SK-N-SH (cell line): ENCODE results near the gene KCNJ9. TPM values are rescaled to one million over a fixed set of nuclear protein-coding genes. Genes with fewer than 3 reads are reported as not detected.

ENCODE experiments used
- CTCF ChIA-PET: fragments of 300-600, 350-600 bp; formaldehyde crosslinking; extraction: SDS; loops from one replicate; lab custom pipeline; 2021; lab: Yijun Ruan, JAX
- POLR2A ChIA-PET: fragments of 350-600 bp; sonication (Branson Sonifier 250); formaldehyde crosslinking; extraction: SDS; loops from one replicate; lab custom pipeline; 2020; ENCODE audit warnings: antibody characterized with exemption, inconsistent platforms; lab: Yijun Ruan, JAX
- DNase-seq: peaks from one replicate; pipeline ENCODE4 v3.0.0; 2012
- H2AFZ ChIP-seq: fragments of 200-600 bp; sonication (generic); 2 replicates; pipeline ENCODE4 v1.8.1; 2016; ENCODE audit warnings: antibody characterized with exemption, mild to moderate bottlenecking, low read depth
- H3F3A ChIP-seq: fragments of 200-600 bp; sonication (generic); replicated peaks from 2 replicates; pipeline ENCODE3; 2016; ENCODE audit warnings: antibody characterized with exemption, mild to moderate bottlenecking; ENCODE audit not compliant: insufficient read depth
- H3K27ac ChIP-seq, 2 experiments: fragments of 200-500 bp in 1 of 2; fragments of 200-600 bp in 1 of 2; sonication (Bioruptor generic) in 1 of 2; sonication (generic), shearing (Covaris generic) in 1 of 2; 2 replicates each; pipeline versions ENCODE4 v1.5.1 to v1.6.1; 2014 to 2016; ENCODE audit warnings: low read depth in 2 of 2, inconsistent platforms in 1 of 2, low read length in 1 of 2, mild to moderate bottlenecking in 1 of 2, mixed read lengths in 1 of 2
- H3K27me3 ChIP-seq: fragments of 200-600 bp; sonication (generic), shearing (Covaris generic); 2 replicates; pipeline ENCODE4 v1.6.1; 2016; ENCODE audit warnings: mixed run types; ENCODE audit not compliant: insufficient read depth
- H3K36me3 ChIP-seq, 2 experiments: fragments of 200-500 bp in 1 of 2; fragments of 200-600 bp in 1 of 2; sonication (Bioruptor generic) in 1 of 2; sonication (generic) in 1 of 2; replicated peaks in 1 of 2; 2 replicates each; pipeline versions ENCODE3 to v1.5.1; 2014 to 2016; ENCODE audit warnings: low read length in 1 of 2, mild to moderate bottlenecking in 1 of 2; ENCODE audit not compliant: insufficient read depth in 2 of 2, control insufficient read depth in 1 of 2
- H3K4me1 ChIP-seq, 2 experiments: fragments of 200-500 bp in 1 of 2; fragments of 200-600 bp in 1 of 2; sonication (Bioruptor generic) in 1 of 2; sonication (generic), shearing (Covaris generic) in 1 of 2; 2 replicates each; pipeline versions ENCODE4 v1.5.1 to v1.6.1; 2014 to 2016; ENCODE audit warnings: low read depth in 1 of 2, low read length in 1 of 2, mixed run types in 1 of 2; ENCODE audit not compliant: insufficient read depth in 2 of 2, control insufficient read depth in 1 of 2
- H3K4me2 ChIP-seq: fragments of 200-600 bp; sonication (generic), shearing (Covaris generic); 2 replicates; pipeline ENCODE4 v1.6.1; 2017; ENCODE audit warnings: mixed run types
- H3K4me3 ChIP-seq, 2 experiments: fragments of 200-500 bp in 1 of 2; fragments of 200-600 bp in 1 of 2; sonication (Bioruptor generic) in 1 of 2; sonication (generic), shearing (Covaris generic) in 1 of 2; 2 replicates each; pipeline versions ENCODE4 v1.5.1 to v1.8.1; 2014 to 2016; ENCODE audit warnings: low read depth in 2 of 2, inconsistent platforms in 1 of 2, low read length in 1 of 2, mild to moderate bottlenecking in 1 of 2, mixed read lengths in 1 of 2, moderate library complexity in 1 of 2
- H3K79me2 ChIP-seq: fragments of 200-600 bp; sonication (generic); 2 replicates; pipeline ENCODE4 v1.8.1; 2017; ENCODE audit warnings: mild to moderate bottlenecking; ENCODE audit not compliant: insufficient read depth
- H3K9ac ChIP-seq: fragments of 200-600 bp; sonication (generic); 2 replicates; pipeline ENCODE4 v1.6.1; 2017; ENCODE audit warnings: mixed run types
- H3K9me2 ChIP-seq: fragments of 200-600 bp; sonication (generic); 2 replicates; pipeline ENCODE4 v1.6.1; 2017; ENCODE audit warnings: mixed run types
- H3K9me3 ChIP-seq: fragments of 200-600 bp; sonication (generic); 2 replicates; pipeline ENCODE4 v1.6.1; 2017; ENCODE audit warnings: mixed run types, mild to moderate bottlenecking, moderate library complexity
- H4K20me1 ChIP-seq: fragments of 200-600 bp; sonication (generic); 2 replicates; pipeline ENCODE4 v1.6.1; 2017; ENCODE audit warnings: mild to moderate bottlenecking, mixed run types; ENCODE audit not compliant: insufficient read depth
- ELF1 ChIP-seq: IDR thresholded peaks from 2 replicates; pipeline ENCODE4 v1.4.0; 2012
- FOSL2 ChIP-seq: IDR thresholded peaks from 2 replicates; pipeline ENCODE4 v1.4.0; 2012; ENCODE audit warnings: low read depth, mild to moderate bottlenecking, moderate library complexity, borderline replicate concordance
- GABPA ChIP-seq: IDR thresholded peaks from 2 replicates; pipeline ENCODE4 v1.4.0; 2012; ENCODE audit warnings: low read depth, mild to moderate bottlenecking
- GATA2 ChIP-seq: sonication (generic); formaldehyde crosslinking; IDR thresholded peaks from 2 replicates; pipeline ENCODE4 v1.5.0; 2020; ENCODE audit warnings: mild to moderate bottlenecking, missing genetic modification reagents
- IRF3 ChIP-seq: fragments of 150-350 bp; IDR thresholded peaks from 2 replicates; pipeline ENCODE4 v1.6.1; 2016; ENCODE audit warnings: mild to moderate bottlenecking, low read depth, low read length
- JUND ChIP-seq: IDR thresholded peaks from 2 replicates; pipeline ENCODE4 v1.4.0; 2012
- MEF2A ChIP-seq: IDR thresholded peaks from 2 replicates; pipeline ENCODE4 v1.4.0; 2012; ENCODE audit warnings: low read depth, borderline replicate concordance
- MXI1 ChIP-seq: IDR thresholded peaks from 2 replicates; pipeline ENCODE4 v1.6.1; 2012; ENCODE audit warnings: mild to moderate bottlenecking, low read depth, low read length, improper control_type of control experiment
- NRF1 ChIP-seq: IDR thresholded peaks from 2 replicates; pipeline ENCODE4 v1.6.1; 2012; ENCODE audit warnings: low read depth, mild to moderate bottlenecking, low read length
- PBX3 ChIP-seq: IDR thresholded peaks from 2 replicates; pipeline ENCODE4; 2012
- POLR2AphosphoS5 ChIP-seq: IDR thresholded peaks from 2 replicates; pipeline ENCODE4 v1.6.1; 2012; ENCODE audit warnings: low read depth, low read length
- RAD21 ChIP-seq: IDR thresholded peaks from 2 replicates; pipeline ENCODE4 v1.6.1; 2012; ENCODE audit warnings: mild to moderate bottlenecking, low read length
- REST ChIP-seq: IDR thresholded peaks from 2 replicates; pipeline ENCODE4 v1.6.1; 2012; ENCODE audit warnings: mild to moderate bottlenecking, low read depth, low read length, moderate library complexity
- SMC3 ChIP-seq: IDR thresholded peaks from 2 replicates; pipeline ENCODE4 v1.6.1; 2012; ENCODE audit warnings: low read depth, low read length, improper control_type of control experiment
- USF2 ChIP-seq: fragments of 150-350 bp; IDR thresholded peaks from 2 replicates; pipeline ENCODE4 v1.6.1; 2017; ENCODE audit warnings: antibody characterized with exemption, low read length, low read depth, borderline replicate concordance
- WGBS: methylation state at CpG from one replicate; pipeline ENCODE4 v1.1.6; 2017; ENCODE audit warnings: low lambda C conversion rate; 5-methylcytosine and 5-hydroxymethylcytosine counted together
- polyA plus RNA-seq, 3 experiments: library from polyadenylated mRNA; depleted of rRNA; stranded (reverse); fragments of >200 nt; gene quantifications; 2 replicates each; pipeline ENCODE4 v1.2.3, GENCODE V29; 2012

KCNJ9 gene
- polyA plus RNA-seq, 1 of the 3 experiments (the other 2 are of a cell fraction): 0.02 TPM

- no peaks in the 10 kb centered on the region for H3K79me2 ChIP-seq
- 92% methylated on average over 5 of the region's 5 CpGs for whole genome bisulfite sequencing
- H3K9me3 ChIP-seq: no peaks in the 10 kb centered on the region
These were observed 55.5 kb downstream of the KCNJ9 start for GRCh38 chr1:160136926-160137200.

More at GRCh38 chr1:160136926-160137200, 55.5 kb downstream of the KCNJ9 start:
- ChIA-PET CTCF (no interaction called here), POLR2A (no interaction called here)
- Histone ChIP-seq H3K36me3 (no peaks in the 10 kb centered on the region), H3K9ac (no peak overlapping the region), H2AFZ (no peak overlapping the region), H3K27me3 (peaks cover 18% of the 10 kb centered on the region; the same call in 1 of the 2 replicates), H3K4me3 (no peak overlapping the region), H3F3A (no peaks in the 10 kb centered on the region), H3K4me1 (no peaks in the 10 kb centered on the region), H3K9me2 (no peaks in the 10 kb centered on the region), H3K4me2 (no peak overlapping the region), H4K20me1 (no peaks in the 10 kb centered on the region), H3K27ac (no peak overlapping the region)
- TF ChIP-seq JUND: no peak
- TF ChIP-seq USF2: no peak
- no peak for TF ChIP-seq PBX3
- TF ChIP-seq FOSL2: no peak
- no peak for TF ChIP-seq NRF1
- no peak for TF ChIP-seq MEF2A
- TF ChIP-seq REST: no peak
- TF ChIP-seq POLR2AphosphoS5: no peak
- TF ChIP-seq GATA2 (CRISPR knock-in tag): no peak
- no peak for TF ChIP-seq GABPA
- TF ChIP-seq SMC3: no peak
- no peak for TF ChIP-seq MXI1
- TF ChIP-seq IRF3: no peak
- no peak for TF ChIP-seq ELF1
- TF ChIP-seq RAD21: no peak
- DNase-seq: no peak
